A549 (cell line): ENCODE results near the gene AMZ1. TPM values are rescaled to one million over a fixed set of nuclear protein-coding genes. Genes with fewer than 3 reads are reported as not detected.

Source experiments
- ATAC-seq, 2 experiments: fragments of 200-7000 bp in 1 of 2; fragments of >200 bp in 1 of 2; cut with Nextera tagmentation in 1 of 2; cut with Tn5 transposase in 1 of 2; 3 replicates each; pipeline versions ENCODE4 v1.8.0 to v1.9.1; 2018 to 2020; ENCODE audit warnings: mild to moderate bottlenecking in 1 of 2, moderate library complexity in 1 of 2
- CTCF ChIA-PET: fragments of 300-600 bp; sonication (Branson Sonifier 250); formaldehyde crosslinking; extraction: SDS; loops from one replicate; lab custom pipeline; 2021; ENCODE audit warnings: antibody characterized with exemption, inconsistent platforms; lab: Yijun Ruan, JAX
- POLR2A ChIA-PET: fragments of 350-600 bp; formaldehyde crosslinking; extraction: SDS; loops from one replicate; lab custom pipeline; 2021; ENCODE audit warnings: antibody characterized with exemption, inconsistent platforms; lab: Yijun Ruan, JAX
- DNase-seq, 2 experiments: peaks; one replicate each; pipeline versions ENCODE4 v3.0.0 to v3.0.0-alpha.2; 2011 to 2016; ENCODE audit warnings: low read depth in 1 of 2, low spot score in 1 of 2
- FAIRE-seq: peaks from 2 replicates; lab custom pipeline; 2011; peaks lifted over from hg19 to GRCh38; lab: Jason Lieb, UNC
- H3K27ac ChIP-seq, 2 experiments: fragments of >200 bp; sonication (Bioruptor Twin); formaldehyde crosslinking; 3 replicates each; pipeline ENCODE4 v1.5.1; 2016 to 2017
- H3K4me1 ChIP-seq: fragments of >200 bp; sonication (Bioruptor Twin); formaldehyde crosslinking; 3 replicates; pipeline ENCODE4 v1.6.1; 2016
- H3K4me2 ChIP-seq: fragments of >200 bp; sonication (Bioruptor Twin); formaldehyde crosslinking; 3 replicates; pipeline ENCODE4 v1.6.1; 2016
- H3K4me3 ChIP-seq: fragments of >200 bp; sonication (Bioruptor Twin); formaldehyde crosslinking; 3 replicates; pipeline ENCODE4 v1.5.1; 2016
- H3K9me3 ChIP-seq: fragments of >200 bp; sonication (Bioruptor Twin); formaldehyde crosslinking; 3 replicates; pipeline ENCODE4 v1.6.1; 2016
- CBX2 ChIP-seq: fragments of 200-600 bp; sonication (generic); IDR thresholded peaks from 2 replicates; pipeline ENCODE4 v1.6.1; 2016; ENCODE audit warnings: low read depth, mild to moderate bottlenecking, borderline replicate concordance
- EP300 ChIP-seq, 2 experiments: fragments of >200 bp; sonication (Bioruptor Twin); formaldehyde crosslinking; IDR thresholded peaks; 2 replicates in 1 of 2; 3 replicates in 1 of 2; pipeline ENCODE4 v1.6.1; 2016 to 2017
- HOXA7 ChIP-seq: fragments of 250-450 bp; sonication (Bioruptor Pico); IDR thresholded peaks from 2 replicates; pipeline ENCODE4 v1.5.0; 2020; ENCODE audit warnings: mild to moderate bottlenecking, moderate library complexity
- HOXB5 ChIP-seq: fragments of 250-450 bp; sonication (Bioruptor Pico); IDR thresholded peaks from 2 replicates; pipeline ENCODE4 v1.5.0; 2020; ENCODE audit warnings: mild to moderate bottlenecking, moderate library complexity
- JUN ChIP-seq, 2 experiments: fragments of >200 bp; sonication (Bioruptor Twin); formaldehyde crosslinking; IDR thresholded peaks; 2 replicates in 1 of 2; 3 replicates in 1 of 2; pipeline ENCODE4 v1.6.1; 2016 to 2017
- JUNB ChIP-seq: fragments of >200 bp; sonication (Bioruptor Twin); formaldehyde crosslinking; IDR thresholded peaks from 2 replicates; pipeline ENCODE4 v1.6.1; 2016
- POLR2A ChIP-seq: IDR thresholded peaks from 2 replicates; pipeline ENCODE4 v1.6.1; 2012; ENCODE audit warnings: mild to moderate bottlenecking, low read length
- RAD21 ChIP-seq, 2 experiments: fragments of >200 bp in 1 of 2; sonication (Bioruptor Twin) in 1 of 2; formaldehyde crosslinking in 1 of 2; IDR thresholded peaks in 1 of 2; conservative IDR thresholded peaks in 1 of 2; 2 replicates in 1 of 2; 3 replicates in 1 of 2; pipeline ENCODE4 v1.6.1; 2012 to 2018; ENCODE audit warnings: inconsistent platforms in 1 of 2
- RARB ChIP-seq: fragments of 250-450 bp; sonication (Bioruptor Pico); IDR thresholded peaks from 2 replicates; pipeline ENCODE4 v1.8.0; 2021; ENCODE audit warnings: mild to moderate bottlenecking, moderate library complexity
- SREBF2 ChIP-seq: fragments of 450-650 bp; IDR thresholded peaks from 2 replicates; pipeline ENCODE4 v1.6.1; 2014; ENCODE audit warnings: mild to moderate bottlenecking, moderate library complexity
- ZC3H11A ChIP-seq: fragments of 450-650 bp; IDR thresholded peaks from 2 replicates; pipeline ENCODE4 v1.6.1; 2014; ENCODE audit warnings: antibody characterized with exemption, mild to moderate bottlenecking
- WGBS: methylation state at CpG from one replicate; pipeline ENCODE4 v1.1.6; 2017; ENCODE audit errors: missing lambda C conversion rate; 5-methylcytosine and 5-hydroxymethylcytosine counted together
- polyA plus RNA-seq, 4 experiments: library from polyadenylated mRNA; depleted of rRNA in 3 of 4; stranded (reverse); fragments of >200 nt; fragmentation: RNase III in 1 of 4; extraction: RNeasy Plus Mini Kit Qiagen cat#74134 plus additional on column Dnase treatment in 1 of 4; gene quantifications; 2 replicates in 3 of 4; 3 replicates in 1 of 4; pipeline ENCODE4 v1.2.3, GENCODE V29; 2011 to 2017
- TF ChIP-seq, protein P1 (sequence below): fragments of >200 bp; sonication (Bioruptor Twin); formaldehyde crosslinking; IDR thresholded peaks from 3 replicates; pipeline ENCODE4 v1.5.1; 2016
- TF ChIP-seq, protein P2 (sequence below): fragments of 450-650 bp; IDR thresholded peaks from 2 replicates; pipeline ENCODE4 v1.6.1; 2014; ENCODE audit warnings: antibody characterized with exemption
- TF ChIP-seq, protein P3 (sequence below): IDR thresholded peaks from 2 replicates; pipeline ENCODE4 v1.6.1; 2012; ENCODE audit warnings: low read depth, borderline replicate concordance
- TF ChIP-seq, protein P4 (sequence below): IDR thresholded peaks from 2 replicates; pipeline ENCODE4 v1.6.1; 2012

The AMZ1 gene
- polyA plus RNA-seq, 2 of the 4 experiments (the other 2 are of a cell fraction), result 0.01 TPM; not detected in 1

DNA sequence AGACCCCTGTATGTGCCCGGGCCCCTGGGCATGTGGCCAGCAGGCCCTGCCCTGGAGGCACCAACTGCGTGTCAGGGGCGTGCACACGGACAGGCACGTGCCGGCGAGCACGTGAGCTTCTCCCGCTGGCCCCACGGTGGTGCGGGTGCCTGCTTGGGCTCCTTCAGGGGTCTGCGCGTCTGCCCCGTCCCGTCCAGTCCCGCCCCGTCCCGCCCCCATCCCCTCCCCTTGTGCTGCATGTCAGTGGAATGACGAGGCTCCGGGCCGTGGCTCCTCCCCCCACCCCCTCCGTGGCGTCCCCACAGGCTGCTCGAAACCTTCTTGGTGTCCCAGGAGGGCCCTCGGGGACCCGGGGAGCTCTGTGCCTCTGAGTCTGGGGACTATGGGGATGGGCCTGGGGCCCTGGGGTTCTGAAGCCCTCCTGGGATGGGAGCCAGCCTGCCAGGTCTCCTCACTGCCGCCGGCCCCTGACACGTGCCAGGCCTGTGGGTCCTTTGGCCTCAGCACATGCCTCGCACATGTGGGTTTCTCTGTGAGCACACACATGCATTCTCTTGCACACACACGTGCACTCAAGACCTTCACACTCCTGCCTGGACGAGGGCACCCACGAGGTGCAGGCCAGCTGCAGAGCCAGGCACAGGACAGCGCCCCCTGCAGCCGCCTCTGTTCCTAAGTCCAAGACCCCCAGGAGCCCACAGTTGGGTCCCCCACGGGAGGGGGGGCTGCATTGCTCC is 27.5 kb upstream of the AMZ1 start:
- no peak overlapping the region for H3K27ac ChIP-seq
- H3K9me3 ChIP-seq, result no peaks in the 10 kb centered on the region
- H3K4me1 ChIP-seq, result no peaks in the 10 kb centered on the region
- CTCF ChIA-PET, result interaction anchor here (0.6 to 4.5 kb wide), 6 partner anchors 10 to 209 kb away, joined by 3 to 28 read pairs (median 4); no protein-coding TSS in a partner anchor
- H3K4me3 ChIP-seq, result no peak overlapping the region
- FAIRE-seq, result no peak
- TF ChIP-seq RAD21 (conservative IDR thresholded peaks at IDR 0.05 in 1 of 2, IDR thresholded peaks at IDR 0.05 in 1 of 2), result no peak
- TF ChIP-seq, protein P1, sequence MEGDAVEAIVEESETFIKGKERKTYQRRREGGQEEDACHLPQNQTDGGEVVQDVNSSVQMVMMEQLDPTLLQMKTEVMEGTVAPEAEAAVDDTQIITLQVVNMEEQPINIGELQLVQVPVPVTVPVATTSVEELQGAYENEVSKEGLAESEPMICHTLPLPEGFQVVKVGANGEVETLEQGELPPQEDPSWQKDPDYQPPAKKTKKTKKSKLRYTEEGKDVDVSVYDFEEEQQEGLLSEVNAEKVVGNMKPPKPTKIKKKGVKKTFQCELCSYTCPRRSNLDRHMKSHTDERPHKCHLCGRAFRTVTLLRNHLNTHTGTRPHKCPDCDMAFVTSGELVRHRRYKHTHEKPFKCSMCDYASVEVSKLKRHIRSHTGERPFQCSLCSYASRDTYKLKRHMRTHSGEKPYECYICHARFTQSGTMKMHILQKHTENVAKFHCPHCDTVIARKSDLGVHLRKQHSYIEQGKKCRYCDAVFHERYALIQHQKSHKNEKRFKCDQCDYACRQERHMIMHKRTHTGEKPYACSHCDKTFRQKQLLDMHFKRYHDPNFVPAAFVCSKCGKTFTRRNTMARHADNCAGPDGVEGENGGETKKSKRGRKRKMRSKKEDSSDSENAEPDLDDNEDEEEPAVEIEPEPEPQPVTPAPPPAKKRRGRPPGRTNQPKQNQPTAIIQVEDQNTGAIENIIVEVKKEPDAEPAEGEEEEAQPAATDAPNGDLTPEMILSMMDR, result peak; percentile 30; the same call in 1 of the 3 replicates
- H3K4me2 ChIP-seq, result no peak overlapping the region
- POLR2A ChIA-PET, result no interaction called here
- peak in 1 of 2 experiments; percentile 11; a peak in 2 of 6 replicates for ATAC-seq
- no peak for DNase-seq
- 93% methylated on average over 12 of the region's 36 CpGs for WGBS

DNA sequence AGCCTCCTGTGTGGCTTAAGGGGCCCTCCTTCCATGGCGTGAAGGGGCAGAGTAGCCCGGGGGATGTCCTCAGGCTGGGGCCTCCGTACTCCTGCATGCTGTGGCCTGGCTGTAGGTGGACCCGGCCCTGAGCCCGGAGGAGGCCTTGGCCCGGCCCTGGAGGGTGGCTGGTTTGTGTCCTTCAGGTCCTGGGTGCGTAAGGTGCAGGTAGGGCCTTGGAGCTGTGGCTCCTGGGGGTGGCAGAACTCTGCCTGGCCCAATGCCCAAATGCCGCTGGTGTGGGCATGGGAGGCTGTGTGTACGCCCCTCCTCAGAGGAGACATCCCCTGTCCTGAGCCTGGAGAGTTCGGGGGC is 26.9 kb upstream of the AMZ1 start:
- POLR2A ChIA-PET, result no interaction called here
- Histone ChIP-seq H3K4me2 (no peak overlapping the region), H3K4me1 (no peaks in the 10 kb centered on the region)
- peak in 1 of 2 experiments; percentile 8; a peak in 3 of 6 replicates for ATAC-seq
- no peak for DNase-seq
- TF ChIP-seq POLR2A (no peak), SREBF2 (no peak), JUNB (no peak), ZC3H11A (no peak), JUN (IDR thresholded peaks at IDR 0.05) (no peak), HOXB5 (CRISPR knock-in tag) (no peak), RAD21 (conservative IDR thresholded peaks at IDR 0.05 in 1 of 2, IDR thresholded peaks at IDR 0.05 in 1 of 2) (no peak)
- TF ChIP-seq, protein P2, sequence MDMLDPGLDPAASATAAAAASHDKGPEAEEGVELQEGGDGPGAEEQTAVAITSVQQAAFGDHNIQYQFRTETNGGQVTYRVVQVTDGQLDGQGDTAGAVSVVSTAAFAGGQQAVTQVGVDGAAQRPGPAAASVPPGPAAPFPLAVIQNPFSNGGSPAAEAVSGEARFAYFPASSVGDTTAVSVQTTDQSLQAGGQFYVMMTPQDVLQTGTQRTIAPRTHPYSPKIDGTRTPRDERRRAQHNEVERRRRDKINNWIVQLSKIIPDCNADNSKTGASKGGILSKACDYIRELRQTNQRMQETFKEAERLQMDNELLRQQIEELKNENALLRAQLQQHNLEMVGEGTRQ, result no peak
- TF ChIP-seq, protein P3, sequence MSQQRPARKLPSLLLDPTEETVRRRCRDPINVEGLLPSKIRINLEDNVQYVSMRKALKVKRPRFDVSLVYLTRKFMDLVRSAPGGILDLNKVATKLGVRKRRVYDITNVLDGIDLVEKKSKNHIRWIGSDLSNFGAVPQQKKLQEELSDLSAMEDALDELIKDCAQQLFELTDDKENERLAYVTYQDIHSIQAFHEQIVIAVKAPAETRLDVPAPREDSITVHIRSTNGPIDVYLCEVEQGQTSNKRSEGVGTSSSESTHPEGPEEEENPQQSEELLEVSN, result no peak
- TF ChIP-seq, all 56 proteins: peak for 0
- Histone ChIP-seq H3K9me3 (no peaks in the 10 kb centered on the region), H3K4me3 (no peak overlapping the region), H3K27ac (no peak overlapping the region)
- FAIRE-seq, result no peak
- 82% methylated on average over 5 of the region's 10 CpGs for WGBS
- CTCF ChIA-PET, result interaction anchor here (1.1 to 3.5 kb wide), 2 partner anchors 9 to 58 kb away, joined by 3 to 28 read pairs; no protein-coding TSS in a partner anchor

DNA sequence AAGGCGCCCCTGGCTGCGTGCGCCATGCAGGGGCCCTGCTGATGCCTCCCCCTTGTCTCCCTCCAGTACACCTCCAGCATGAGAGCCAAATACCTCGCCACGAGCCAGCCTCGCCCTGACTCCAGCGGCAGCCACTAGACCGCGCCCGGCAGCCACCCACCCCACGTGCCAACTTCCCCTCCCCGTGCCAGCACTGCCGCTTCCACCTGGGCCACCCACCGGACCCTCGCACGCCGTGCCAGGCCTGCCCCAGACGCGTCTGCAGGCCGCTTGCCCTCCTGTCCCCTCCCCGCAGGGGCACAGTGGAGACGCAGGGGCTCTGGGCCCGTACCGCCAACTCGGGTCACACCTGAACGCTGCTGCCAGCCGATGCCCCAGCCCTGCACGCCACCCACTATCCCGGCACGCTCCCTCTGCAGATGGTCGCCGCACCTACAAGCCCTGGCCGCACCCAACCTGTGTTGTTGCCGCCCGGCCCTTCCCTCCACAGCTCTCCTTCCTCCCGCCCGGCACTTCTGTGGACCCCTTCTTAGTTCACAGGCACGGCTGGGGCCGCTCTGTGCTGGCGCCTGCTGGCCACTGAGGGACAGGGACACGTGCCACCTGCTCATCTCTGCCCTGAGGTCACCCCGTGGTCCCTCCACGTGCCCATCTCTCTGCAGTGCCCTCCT is 26.3 kb upstream of the AMZ1 start:
- Histone ChIP-seq H3K27ac (no peak overlapping the region), H3K4me2 (no peak overlapping the region), H3K4me3 (no peak overlapping the region), H3K9me3 (no peaks in the 10 kb centered on the region), H3K4me1 (no peaks in the 10 kb centered on the region)
- DNase-seq (no peak), ATAC-seq (peak in 1 of 2 experiments; percentile 6; a peak in 2 of 6 replicates), FAIRE-seq (no peak)
- POLR2A ChIA-PET, result no interaction called here
- 92% methylated on average over 37 of the region's 43 CpGs for WGBS
- TF ChIP-seq, protein P4, sequence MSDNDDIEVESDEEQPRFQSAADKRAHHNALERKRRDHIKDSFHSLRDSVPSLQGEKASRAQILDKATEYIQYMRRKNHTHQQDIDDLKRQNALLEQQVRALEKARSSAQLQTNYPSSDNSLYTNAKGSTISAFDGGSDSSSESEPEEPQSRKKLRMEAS, result no peak
- TF ChIP-seq EP300 (IDR thresholded peaks at IDR 0.05) (no peak), HOXA7 (no peak), CBX2 (no peak), RARB (CRISPR knock-in tag) (no peak)
- CTCF ChIA-PET, result interaction anchor here (0.8 to 1.0 kb wide), 2 partner anchors 9 to 52 kb away, joined by 3 to 4 read pairs; no protein-coding TSS in a partner anchor
